NT2/D1 (cell line): ENCODE data around the gene PCSK6.

Source experiments
- DNase-seq: peaks from one replicate; pipeline ENCODE4 v3.0.0-alpha.2; 2011; ENCODE audit warnings: low read depth, low spot score
- H3K27me3 ChIP-seq: 2 replicates; pipeline ENCODE4 v1.6.0; 2011; ENCODE audit warnings: mild to moderate bottlenecking; ENCODE audit not compliant: insufficient read length, insufficient read depth
- H3K36me3 ChIP-seq: 2 replicates; pipeline ENCODE4 v1.6.1; 2011; ENCODE audit warnings: mild to moderate bottlenecking, low read length, mixed read lengths; ENCODE audit not compliant: insufficient read depth, insufficient read length
- H3K4me1 ChIP-seq: 2 replicates; pipeline ENCODE4 v1.5.1; 2011; ENCODE audit not compliant: insufficient read depth, insufficient read length
- H3K4me3 ChIP-seq: 2 replicates; pipeline ENCODE4 v1.5.1; 2011; ENCODE audit warnings: low read depth; ENCODE audit not compliant: insufficient read length
- H3K9ac ChIP-seq: 2 replicates; pipeline ENCODE4 v1.6.0; 2011; ENCODE audit warnings: low read depth; ENCODE audit not compliant: insufficient read length
- H3K9me3 ChIP-seq: 2 replicates; pipeline ENCODE4 v1.5.1; 2011; ENCODE audit warnings: mild to moderate bottlenecking, low read length; ENCODE audit not compliant: insufficient read depth
- SUZ12 ChIP-seq: IDR thresholded peaks from 2 replicates; pipeline ENCODE4 v1.6.1; 2011; ENCODE audit not compliant: insufficient read length, insufficient read depth; ENCODE audit errors: extremely low read depth
- YY1 ChIP-seq: IDR thresholded peaks from 2 replicates; pipeline ENCODE4 v1.6.1; 2011; ENCODE audit not compliant: insufficient read length, insufficient read depth
- ZNF274 ChIP-seq: IDR thresholded peaks from 2 replicates; pipeline ENCODE4 v1.6.1; 2011; ENCODE audit warnings: mild to moderate bottlenecking, low read depth, low read length

The PCSK6 gene

GRCh38 chr15:101273534-101273933, 216.0 kb downstream of the PCSK6 start:
- no peak for DNase-seq
- H3K36me3 ChIP-seq: peaks cover 76% of the 10 kb centered on the region

GRCh38 chr15:101272584-101272983, 216.9 kb downstream of the PCSK6 start:
- Histone ChIP-seq H3K9ac (no peak overlapping the region), H3K36me3 (peaks cover 82% of the 10 kb centered on the region), H3K27me3 (no peaks in the 10 kb centered on the region), H3K4me1 (no peaks in the 10 kb centered on the region), H3K9me3 (no peaks in the 10 kb centered on the region), H3K4me3 (no peak overlapping the region)
- TF ChIP-seq YY1: no peak
- TF ChIP-seq SUZ12: no peak
- TF ChIP-seq ZNF274: no peak
- no peak for DNase-seq

More at GRCh38 chr15:101273534-101273933, 216.0 kb downstream of the PCSK6 start:
- no peaks in the 10 kb centered on the region for H3K9me3 ChIP-seq
- no peak for TF ChIP-seq YY1
- TF ChIP-seq SUZ12: no peak
- no peak for TF ChIP-seq ZNF274
- no peaks in the 10 kb centered on the region for H3K4me1 ChIP-seq
- H3K27me3 ChIP-seq: no peaks in the 10 kb centered on the region
- no peak overlapping the region for H3K4me3 ChIP-seq
- H3K9ac ChIP-seq: no peak overlapping the region

- H3K9me3 ChIP-seq: no peaks in the 10 kb centered on the region
- H3K36me3 ChIP-seq: peaks cover 66% of the 10 kb centered on the region
- H3K27me3 ChIP-seq: no peaks in the 10 kb centered on the region
- TF ChIP-seq ZNF274 (no peak), SUZ12 (no peak), YY1 (no peak)
- no peak overlapping the region for H3K4me3 ChIP-seq
- no peak for DNase-seq
- peaks cover 5% of the 10 kb centered on the region for H3K4me1 ChIP-seq
- no peak overlapping the region for H3K9ac ChIP-seq
Measured at GRCh38 chr15:101269479-101270223, 219.9 kb downstream of the PCSK6 start.

GRCh38 chr15:101267320-101268104, 222.0 kb downstream of the PCSK6 start:
- TF ChIP-seq SUZ12 (no peak), YY1 (no peak), ZNF274 (no peak)
- DNase-seq: no peak
- no peak overlapping the region for H3K4me3 ChIP-seq
- H3K4me1 ChIP-seq: peaks cover 5% of the 10 kb centered on the region
- no peaks in the 10 kb centered on the region for H3K27me3 ChIP-seq
- H3K36me3 ChIP-seq: peaks cover 45% of the 10 kb centered on the region
- H3K9ac ChIP-seq: no peak overlapping the region
- H3K9me3 ChIP-seq: no peaks in the 10 kb centered on the region

- Histone ChIP-seq H3K4me1 (peaks cover 5% of the 10 kb centered on the region), H3K9ac (no peak overlapping the region), H3K4me3 (no peak overlapping the region), H3K27me3 (no peaks in the 10 kb centered on the region), H3K9me3 (no peaks in the 10 kb centered on the region), H3K36me3 (peaks cover 38% of the 10 kb centered on the region)
- TF ChIP-seq YY1 (no peak), SUZ12 (no peak), ZNF274 (no peak)
- no peak for DNase-seq
Measured at GRCh38 chr15:101266787-101267186, 222.7 kb downstream of the PCSK6 start.

- no peak for TF ChIP-seq SUZ12
- no peak for TF ChIP-seq YY1
- TF ChIP-seq ZNF274: no peak
- Histone ChIP-seq H3K4me1 (peaks cover 5% of the 10 kb centered on the region), H3K36me3 (peaks cover 30% of the 10 kb centered on the region), H3K9me3 (no peaks in the 10 kb centered on the region), H3K27me3 (no peaks in the 10 kb centered on the region), H3K4me3 (no peak overlapping the region), H3K9ac (no peak overlapping the region)
- DNase-seq: no peak
Measured at GRCh38 chr15:101266034-101266433, 223.5 kb downstream of the PCSK6 start.
